WTC11 (cell line): ENCODE data around the gene AOX1.

ENCODE experiments used
- GABPB1 ChIP-seq: sonication (generic); formaldehyde crosslinking; IDR thresholded peaks from 2 replicates; pipeline ENCODE4 v1.8.1; 2023; ENCODE audit warnings: mild to moderate bottlenecking, missing genetic modification reagents
- JUN ChIP-seq: sonication (generic); formaldehyde crosslinking; IDR thresholded peaks from 2 replicates; pipeline ENCODE4 v1.8.0; 2023; ENCODE audit warnings: mild to moderate bottlenecking, missing genetic modification reagents
- NFYB ChIP-seq: sonication (generic); formaldehyde crosslinking; conservative IDR thresholded peaks from 2 replicates; pipeline ENCODE4 v1.8.0; 2022; ENCODE audit warnings: low read depth, missing genetic modification reagents
- NR3C1 ChIP-seq: sonication (generic); formaldehyde crosslinking; conservative IDR thresholded peaks from 2 replicates; pipeline ENCODE4 v1.8.1; 2023; ENCODE audit warnings: low read depth, mild to moderate bottlenecking, missing genetic modification reagents
- TF ChIP-seq, protein P1 (sequence below): fragments of 200-600 bp; IDR thresholded peaks from 2 replicates; pipeline ENCODE4 v1.8.0; 2022; ENCODE audit warnings: antibody characterized with exemption

- TF ChIP-seq, protein P1, sequence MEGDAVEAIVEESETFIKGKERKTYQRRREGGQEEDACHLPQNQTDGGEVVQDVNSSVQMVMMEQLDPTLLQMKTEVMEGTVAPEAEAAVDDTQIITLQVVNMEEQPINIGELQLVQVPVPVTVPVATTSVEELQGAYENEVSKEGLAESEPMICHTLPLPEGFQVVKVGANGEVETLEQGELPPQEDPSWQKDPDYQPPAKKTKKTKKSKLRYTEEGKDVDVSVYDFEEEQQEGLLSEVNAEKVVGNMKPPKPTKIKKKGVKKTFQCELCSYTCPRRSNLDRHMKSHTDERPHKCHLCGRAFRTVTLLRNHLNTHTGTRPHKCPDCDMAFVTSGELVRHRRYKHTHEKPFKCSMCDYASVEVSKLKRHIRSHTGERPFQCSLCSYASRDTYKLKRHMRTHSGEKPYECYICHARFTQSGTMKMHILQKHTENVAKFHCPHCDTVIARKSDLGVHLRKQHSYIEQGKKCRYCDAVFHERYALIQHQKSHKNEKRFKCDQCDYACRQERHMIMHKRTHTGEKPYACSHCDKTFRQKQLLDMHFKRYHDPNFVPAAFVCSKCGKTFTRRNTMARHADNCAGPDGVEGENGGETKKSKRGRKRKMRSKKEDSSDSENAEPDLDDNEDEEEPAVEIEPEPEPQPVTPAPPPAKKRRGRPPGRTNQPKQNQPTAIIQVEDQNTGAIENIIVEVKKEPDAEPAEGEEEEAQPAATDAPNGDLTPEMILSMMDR = no peak
- TF ChIP-seq NFYB (CRISPR knock-in tag) (no peak), NR3C1 (no peak), GABPB1 (no peak), JUN (CRISPR knock-in tag) (no peak)
These were observed 36.3 kb downstream of the AOX1 start for GRCh38 chr2:200622106-200622505.
